Smooth muscle cell (in vitro differentiated cells): ENCODE measurements around the gene TRPV2. TPM values are rescaled to one million over a fixed set of nuclear protein-coding genes. Genes with fewer than 3 reads are reported as not detected.
A peak's percentile ranks its signal among the peaks of the same experiment; 100 is the strongest.

Source experiments
- DNase-seq: peaks from one replicate; lab custom pipeline; 2025; ENCODE audit not compliant: unreplicated experiment; lab: John Stamatoyannopoulos, UW
- H2AFZ ChIP-seq: fragments of 200-600 bp; sonication (generic); 2 replicates; pipeline ENCODE4 v1.6.0; 2016; ENCODE audit warnings: antibody characterized with exemption, low read depth, mild to moderate bottlenecking
- H3F3A ChIP-seq: fragments of 200-600 bp; sonication (generic); 2 replicates; pipeline ENCODE4 v1.6.0; 2017; ENCODE audit warnings: antibody characterized with exemption, low read depth
- H3K27ac ChIP-seq: fragments of 200-600 bp; sonication (generic); 2 replicates; pipeline ENCODE4 v1.5.1; 2016; ENCODE audit warnings: low read depth, mild to moderate bottlenecking
- H3K27me3 ChIP-seq: fragments of 200-600 bp; sonication (generic); 2 replicates; pipeline ENCODE4 v1.6.1; 2016; ENCODE audit warnings: low read depth, mild to moderate bottlenecking
- H3K36me3 ChIP-seq: fragments of 200-600 bp; sonication (generic); 2 replicates; pipeline ENCODE4 v1.5.1; 2016; ENCODE audit warnings: low read depth
- H3K4me1 ChIP-seq: fragments of 200-600 bp; sonication (generic); 2 replicates; pipeline ENCODE4 v1.5.1; 2016; ENCODE audit warnings: low read depth
- H3K4me2 ChIP-seq: fragments of 200-600 bp; sonication (generic); 2 replicates; pipeline ENCODE4 v1.6.0; 2016; ENCODE audit warnings: mild to moderate bottlenecking
- H3K4me3 ChIP-seq: fragments of 200-600 bp; sonication (generic); 2 replicates; pipeline ENCODE4 v1.5.1; 2016; ENCODE audit warnings: mild to moderate bottlenecking
- H3K79me2 ChIP-seq: fragments of 200-600 bp; sonication (generic); 2 replicates; pipeline ENCODE4 v1.6.0; 2016; ENCODE audit warnings: low read depth, mild to moderate bottlenecking
- H3K9ac ChIP-seq: fragments of 200-600 bp; sonication (generic); 2 replicates; pipeline ENCODE4 v1.6.0; 2016; ENCODE audit warnings: low read depth
- H3K9me3 ChIP-seq: fragments of 200-600 bp; sonication (generic); replicated peaks from 2 replicates; pipeline ENCODE4 v1.5.1; 2016; ENCODE audit warnings: low read depth
- H4K20me1 ChIP-seq: fragments of 200-600 bp; sonication (generic); 2 replicates; pipeline ENCODE4 v1.6.0; 2016; ENCODE audit warnings: low read depth
- CTCF ChIP-seq: fragments of 200-600 bp; sonication (generic); IDR thresholded peaks from 2 replicates; pipeline ENCODE4 v1.5.1; 2017; ENCODE audit warnings: borderline replicate concordance, mild to moderate bottlenecking, antibody characterized with exemption; ENCODE audit not compliant: insufficient read depth, poor library complexity, severe bottlenecking
- whole genome bisulfite sequencing: methylation state at CpG from one replicate; pipeline ENCODE4 v1.1.7; 2016; ENCODE audit warnings: low lambda C conversion rate; 5-methylcytosine and 5-hydroxymethylcytosine counted together
- polyA plus RNA-seq: library from polyadenylated mRNA; unstranded; fragments of >200 nt; fragmentation: Nextera tagmentation; extraction: Ambion mirVana; gene quantifications from 2 replicates; pipeline ENCODE4 v1.2.1, GENCODE V29; 2016
- total RNA-seq: library from RNA; depleted of rRNA; stranded (reverse); fragments of >200 nt; gene quantifications from 2 replicates; pipeline ENCODE4 v1.2.3, GENCODE V29; 2014

Gene TRPV2
- total and polyA plus RNA-seq, 2 experiments from 2014 or later = 58.0 to 92.9 TPM

GRCh38 chr17:16473044-16474011 is 58.0 kb downstream of the TRPV2 start:
- peaks cover 7% of the 10 kb centered on the region for H3F3A ChIP-seq
- 85% methylated on average over 20 of the region's 20 CpGs for WGBS
- no peaks in the 10 kb centered on the region for H3K27me3 ChIP-seq
- no peak for DNase-seq
- peak overlapping the region; percentile 22 for H3K4me2 ChIP-seq
- no peak overlapping the region for H3K4me3 ChIP-seq
- H3K4me1 ChIP-seq = peaks cover 15% of the 10 kb centered on the region
- no peak overlapping the region for H3K9ac ChIP-seq
- no peak for TF ChIP-seq CTCF
- H2AFZ ChIP-seq = no peak overlapping the region
- no peaks in the 10 kb centered on the region for H4K20me1 ChIP-seq
- H3K79me2 ChIP-seq = no peaks in the 10 kb centered on the region
- H3K27ac ChIP-seq = no peak overlapping the region
- H3K36me3 ChIP-seq = no peaks in the 10 kb centered on the region
- no peaks in the 10 kb centered on the region for H3K9me3 ChIP-seq

GRCh38 chr17:16474012-16474725 is 58.8 kb downstream of the TRPV2 start:
- H3K36me3 ChIP-seq = no peaks in the 10 kb centered on the region
- TF ChIP-seq CTCF = no peak

GRCh38 chr17:16475179-16475704 is 59.9 kb downstream of the TRPV2 start:
- no peak overlapping the region for H3K9ac ChIP-seq

More at GRCh38 chr17:16474012-16474725, 58.8 kb downstream of the TRPV2 start:
- no peaks in the 10 kb centered on the region for H4K20me1 ChIP-seq
- DNase-seq = no peak
- no peaks in the 10 kb centered on the region for H3K9me3 ChIP-seq
- no peak overlapping the region for H3K4me3 ChIP-seq
- H3K27ac ChIP-seq = no peak overlapping the region
- peaks cover 15% of the 10 kb centered on the region for H3K4me1 ChIP-seq
- H3F3A ChIP-seq = peaks cover 9% of the 10 kb centered on the region
- no peaks in the 10 kb centered on the region for H3K27me3 ChIP-seq
- H3K4me2 ChIP-seq = peak overlapping the region; percentile 22
- no peak overlapping the region for H3K9ac ChIP-seq
- H3K79me2 ChIP-seq = no peaks in the 10 kb centered on the region
- 62% methylated on average over 13 of the region's 13 CpGs for WGBS
- H2AFZ ChIP-seq = no peak overlapping the region

More at GRCh38 chr17:16475179-16475704, 59.9 kb downstream of the TRPV2 start:
- peaks cover 9% of the 10 kb centered on the region for H3F3A ChIP-seq
- H3K79me2 ChIP-seq = no peaks in the 10 kb centered on the region
- no peaks in the 10 kb centered on the region for H3K9me3 ChIP-seq
- H2AFZ ChIP-seq = no peak overlapping the region
- DNase-seq = no peak
- TF ChIP-seq CTCF = no peak
- peaks cover 15% of the 10 kb centered on the region for H3K4me1 ChIP-seq
- no peaks in the 10 kb centered on the region for H4K20me1 ChIP-seq
- no peak overlapping the region for H3K4me2 ChIP-seq
- no peaks in the 10 kb centered on the region for H3K27me3 ChIP-seq
- H3K36me3 ChIP-seq = no peaks in the 10 kb centered on the region
- WGBS = 71% methylated on average over 4 of the region's 4 CpGs
- no peak overlapping the region for H3K4me3 ChIP-seq
- no peak overlapping the region for H3K27ac ChIP-seq
